ENCODE data around the gene SLIT1. TPM values are rescaled to one million over a fixed set of nuclear protein-coding genes. Genes with fewer than 3 reads are reported as not detected.

The SLIT1 gene
- total RNA-seq, 4 donors from 2014 or later, result 0.10 to 0.13 TPM; not detected in 2

DNA sequence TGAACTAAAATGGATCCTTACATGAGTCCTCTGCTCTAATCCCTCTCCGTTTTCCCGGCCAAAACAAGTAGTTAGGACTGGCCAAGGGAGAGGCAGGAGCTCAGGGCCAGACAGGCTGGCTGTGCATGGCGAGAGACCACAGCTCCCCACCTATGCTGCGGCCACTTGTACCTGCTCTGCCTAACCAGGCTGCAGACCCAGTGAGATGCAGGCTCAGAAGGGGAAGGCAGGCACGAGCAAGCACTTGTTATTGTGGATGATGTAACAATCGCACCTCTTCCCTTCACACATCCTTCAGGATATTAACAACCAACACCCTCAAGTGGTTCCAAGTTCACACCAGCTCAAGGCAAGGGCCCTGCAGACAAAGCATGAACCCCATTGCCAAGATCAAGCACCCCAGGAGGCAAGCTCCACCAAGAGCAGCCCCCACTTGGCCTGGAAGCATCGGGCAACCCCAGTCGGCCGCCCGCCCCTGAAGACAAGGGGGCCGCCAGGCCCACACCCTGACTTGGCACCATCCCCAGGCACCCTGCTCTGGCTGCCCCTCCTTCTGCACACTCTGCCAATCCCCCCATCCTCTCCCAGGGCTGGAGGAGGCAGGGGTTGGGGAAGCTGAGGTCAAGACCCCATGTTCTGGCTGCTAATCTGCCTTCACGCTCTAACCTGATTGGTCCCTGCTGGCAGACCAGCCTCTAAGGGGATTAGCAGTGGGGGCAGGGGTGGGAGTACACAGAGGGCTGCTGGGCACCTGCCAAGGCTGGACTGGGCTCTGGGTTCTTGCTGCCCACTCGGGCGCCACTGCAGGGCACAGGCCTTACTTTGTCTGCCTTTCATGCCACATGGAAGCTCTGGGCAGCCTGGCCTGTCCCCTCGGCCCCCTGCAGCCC is 111.3 kb downstream of the SLIT1 start:
- Histone ChIP-seq H3K4me1 (no peaks in the 10 kb centered on the region), H3K27ac (no peak overlapping the region), H3K4me3 (no peak overlapping the region), H3K27me3 (peaks cover 0 to 3% (median 0%) of the 10 kb centered on the region in 3 donors), H3K36me3 (no peaks in the 10 kb centered on the region), H3K9me3 (no peaks in the 10 kb centered on the region)
- intact Hi-C loops (cut with DNase I; ENCODE audit: low total_unique reads), result no loop called here
- no peak for ATAC-seq
- in situ Hi-C loops (cut with MboI; ENCODE audit: low sequenced_read_pairs in 4 of 4), result loop anchor here (5.0 to 10.0 kb wide), 2 partner anchors 130 to 133 kb away; no protein-coding TSS in a partner anchor
- TF ChIP-seq POLR2A (IDR thresholded peaks at IDR 0.05), result no peak
- TF ChIP-seq, protein P1, sequence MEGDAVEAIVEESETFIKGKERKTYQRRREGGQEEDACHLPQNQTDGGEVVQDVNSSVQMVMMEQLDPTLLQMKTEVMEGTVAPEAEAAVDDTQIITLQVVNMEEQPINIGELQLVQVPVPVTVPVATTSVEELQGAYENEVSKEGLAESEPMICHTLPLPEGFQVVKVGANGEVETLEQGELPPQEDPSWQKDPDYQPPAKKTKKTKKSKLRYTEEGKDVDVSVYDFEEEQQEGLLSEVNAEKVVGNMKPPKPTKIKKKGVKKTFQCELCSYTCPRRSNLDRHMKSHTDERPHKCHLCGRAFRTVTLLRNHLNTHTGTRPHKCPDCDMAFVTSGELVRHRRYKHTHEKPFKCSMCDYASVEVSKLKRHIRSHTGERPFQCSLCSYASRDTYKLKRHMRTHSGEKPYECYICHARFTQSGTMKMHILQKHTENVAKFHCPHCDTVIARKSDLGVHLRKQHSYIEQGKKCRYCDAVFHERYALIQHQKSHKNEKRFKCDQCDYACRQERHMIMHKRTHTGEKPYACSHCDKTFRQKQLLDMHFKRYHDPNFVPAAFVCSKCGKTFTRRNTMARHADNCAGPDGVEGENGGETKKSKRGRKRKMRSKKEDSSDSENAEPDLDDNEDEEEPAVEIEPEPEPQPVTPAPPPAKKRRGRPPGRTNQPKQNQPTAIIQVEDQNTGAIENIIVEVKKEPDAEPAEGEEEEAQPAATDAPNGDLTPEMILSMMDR (IDR thresholded peaks at IDR 0.05 in 4 of 5, conservative IDR thresholded peaks at IDR 0.05 in 1 of 5), result no peak
- no peak for DNase-seq

DNA sequence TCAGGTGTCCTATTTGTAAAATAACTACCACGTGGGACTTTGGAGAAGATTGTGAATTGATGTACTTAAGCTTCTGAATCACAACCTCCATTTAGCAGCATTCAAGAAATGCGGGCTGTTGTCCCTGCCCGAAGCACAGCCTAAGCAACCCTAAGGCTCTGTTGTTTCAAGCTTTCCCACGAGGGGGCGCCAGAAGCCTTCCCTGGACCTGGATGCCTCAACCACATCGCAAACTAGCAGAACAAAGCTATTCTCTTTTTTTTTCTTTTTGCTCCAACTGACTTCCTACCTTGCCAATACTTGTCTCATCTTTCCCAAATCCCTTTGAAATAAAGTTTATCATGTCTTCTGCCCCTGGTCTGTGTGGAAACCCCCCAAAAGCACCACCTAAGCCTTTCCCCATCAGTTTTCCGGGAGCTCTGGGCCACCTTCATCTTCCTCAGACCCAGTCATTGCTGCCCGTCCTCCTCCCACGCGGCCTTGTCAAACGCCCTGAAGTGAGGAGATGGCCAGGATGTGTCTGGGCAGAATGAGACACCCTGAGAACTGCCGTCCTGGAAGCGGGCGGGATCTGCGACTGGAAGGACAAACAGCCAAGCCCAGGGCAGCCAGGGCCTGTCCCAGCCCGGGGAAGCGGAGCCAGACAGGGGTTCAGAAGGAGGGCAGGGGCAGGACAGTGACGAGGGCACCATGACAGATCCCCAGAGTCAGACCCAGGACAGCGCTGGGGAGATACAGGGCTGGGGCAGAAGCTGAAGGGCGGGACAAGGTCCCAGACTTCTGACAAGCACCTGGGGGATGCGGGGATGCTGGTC is 112.7 kb downstream of the SLIT1 start:
- Histone ChIP-seq H3K27ac (no peak overlapping the region), H3K4me1 (no peaks in the 10 kb centered on the region), H3K36me3 (no peaks in the 10 kb centered on the region), H3K27me3 (peaks cover 0 to 3% (median 0%) of the 10 kb centered on the region in 3 donors), H3K4me3 (no peak overlapping the region), H3K9me3 (no peaks in the 10 kb centered on the region)
- peak; percentile 83 to 85 for ATAC-seq
- peak; percentile 48 to 67 for DNase-seq
- TF ChIP-seq POLR2A (IDR thresholded peaks at IDR 0.05), result no peak
- TF ChIP-seq, protein P1 (IDR thresholded peaks at IDR 0.05 in 4 of 5, conservative IDR thresholded peaks at IDR 0.05 in 1 of 5), result peak; percentile 76 to 96 (median 87)
- in situ Hi-C loops (cut with MboI; ENCODE audit: low sequenced_read_pairs in 4 of 4), result loop anchor here in 3 of 4 donors (5.0 to 10.0 kb wide), 2 partner anchors 132 to 134 kb away; no protein-coding TSS in a partner anchor
- intact Hi-C loops (cut with DNase I; ENCODE audit: low total_unique reads), result loop anchor here (1.0 kb wide), 2 partner anchors 44 to 137 kb away; no protein-coding TSS in a partner anchor

DNA sequence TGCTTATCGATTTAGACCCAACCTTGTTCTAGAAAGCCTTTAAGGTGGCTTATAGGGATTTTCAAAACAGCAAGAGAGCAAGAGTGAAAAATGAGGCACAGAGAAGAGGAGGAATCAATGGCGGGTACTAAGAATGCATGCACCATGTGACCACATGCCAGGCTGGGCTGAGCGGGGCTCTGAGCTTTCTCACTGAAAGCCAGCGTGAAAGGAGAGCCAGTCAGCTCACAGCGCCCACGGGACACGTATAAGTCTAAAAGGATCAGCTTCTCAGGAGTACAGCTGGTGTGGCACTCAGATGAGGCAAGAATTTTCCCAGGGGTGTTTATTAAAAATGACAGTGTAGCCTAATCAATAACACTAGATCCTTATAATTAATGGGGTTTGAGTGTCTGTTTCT is 114.3 kb downstream of the SLIT1 start:
- Histone ChIP-seq H3K4me3 (no peak overlapping the region), H3K27ac (no peak overlapping the region), H3K9me3 (no peaks in the 10 kb centered on the region), H3K36me3 (no peaks in the 10 kb centered on the region), H3K4me1 (peaks cover 6 to 11% of the 10 kb centered on the region in 2 donors), H3K27me3 (peaks cover 0 to 3% (median 0%) of the 10 kb centered on the region in 3 donors)
- in situ Hi-C loops (cut with MboI; ENCODE audit: low sequenced_read_pairs in 4 of 4), result loop anchor here in 3 of 4 donors (5.0 to 10.0 kb wide), 2 partner anchors 133 to 136 kb away; no protein-coding TSS in a partner anchor
- no peak for DNase-seq
- intact Hi-C loops (cut with DNase I; ENCODE audit: low total_unique reads), result no loop called here
- TF ChIP-seq, protein P1 (IDR thresholded peaks at IDR 0.05 in 4 of 5, conservative IDR thresholded peaks at IDR 0.05 in 1 of 5), result no peak
- no peak for TF ChIP-seq POLR2A (IDR thresholded peaks at IDR 0.05)
- no peak for ATAC-seq

DNA sequence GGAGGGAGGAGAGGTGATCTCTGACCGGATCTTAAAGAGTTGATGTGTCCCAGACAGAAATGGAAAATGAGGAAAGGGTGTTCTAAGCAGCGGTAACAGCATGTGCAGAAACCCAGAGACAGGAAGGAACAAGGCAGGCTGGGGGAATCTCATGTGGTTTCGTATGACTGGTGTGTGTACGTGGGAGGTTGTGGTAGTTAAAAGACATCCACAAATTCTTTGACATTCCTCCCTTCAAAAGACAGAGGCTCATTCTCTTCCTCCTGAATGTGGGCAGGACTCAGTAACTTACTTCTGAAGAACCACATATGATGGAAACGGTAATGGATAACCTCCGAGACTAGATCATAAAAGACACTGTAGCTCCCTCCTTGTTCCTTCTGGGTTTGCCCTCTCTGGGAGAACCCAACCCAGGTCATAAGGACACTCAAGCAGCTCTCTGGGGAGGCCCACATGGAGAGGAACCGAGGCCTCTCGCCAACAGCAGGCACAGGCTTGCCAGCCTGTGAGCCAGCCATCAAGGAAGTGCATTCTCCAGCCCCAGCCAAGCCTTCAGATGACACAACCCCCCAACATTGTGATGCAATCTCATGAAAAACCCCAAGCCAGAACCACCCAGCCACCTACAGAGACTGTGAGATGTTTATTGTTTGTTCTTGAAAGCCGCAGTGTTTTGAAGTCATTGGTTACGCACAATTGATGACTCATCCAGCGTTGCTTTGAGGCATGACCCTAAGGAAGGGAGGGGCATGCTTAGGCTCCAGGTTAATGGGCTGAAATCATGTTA is 116.0 kb downstream of the SLIT1 start:
- intact Hi-C loops (cut with DNase I; ENCODE audit: low total_unique reads), result no loop called here
- ATAC-seq, result no peak

More for the DNA sequence above, 116.0 kb downstream of the SLIT1 start:
- no peak overlapping the region for H3K27ac ChIP-seq
- no peak for DNase-seq
- H3K27me3 ChIP-seq, result peaks cover 0 to 3% (median 0%) of the 10 kb centered on the region in 3 donors
- peaks cover 6 to 11% of the 10 kb centered on the region in 2 donors for H3K4me1 ChIP-seq
- H3K4me3 ChIP-seq, result no peak overlapping the region
- H3K36me3 ChIP-seq, result no peaks in the 10 kb centered on the region
- TF ChIP-seq, protein P1 (IDR thresholded peaks at IDR 0.05 in 4 of 5, conservative IDR thresholded peaks at IDR 0.05 in 1 of 5), result no peak
- no peak for TF ChIP-seq POLR2A (IDR thresholded peaks at IDR 0.05)
- in situ Hi-C loops (cut with MboI; ENCODE audit: low sequenced_read_pairs in 4 of 4), result loop anchor here in 3 of 4 donors (5.0 to 10.0 kb wide), 2 partner anchors 135 to 138 kb away; no protein-coding TSS in a partner anchor
- no peaks in the 10 kb centered on the region for H3K9me3 ChIP-seq
